Measurements from ENCODE around the gene DRD3.

GRCh38 chr3:114186501-114186900 lies 7.6 kb upstream of the DRD3 start:
- TF ChIP-seq CTCF (IDR thresholded peaks at IDR 0.05; ENCODE audit: insufficient read depth, low read length) (no peak), REST (IDR thresholded peaks at IDR 0.05; ENCODE audit: insufficient replicate concordance, low read depth) (no peak)
